ENCODE measurements around the gene MACROH2A1. TPM values are rescaled to one million over a fixed set of nuclear protein-coding genes. Genes with fewer than 3 reads are reported as not detected.

The MACROH2A1 gene
- total RNA-seq, 4 donors from 2014 or later: 278 to 355 (median 319) TPM

DNA sequence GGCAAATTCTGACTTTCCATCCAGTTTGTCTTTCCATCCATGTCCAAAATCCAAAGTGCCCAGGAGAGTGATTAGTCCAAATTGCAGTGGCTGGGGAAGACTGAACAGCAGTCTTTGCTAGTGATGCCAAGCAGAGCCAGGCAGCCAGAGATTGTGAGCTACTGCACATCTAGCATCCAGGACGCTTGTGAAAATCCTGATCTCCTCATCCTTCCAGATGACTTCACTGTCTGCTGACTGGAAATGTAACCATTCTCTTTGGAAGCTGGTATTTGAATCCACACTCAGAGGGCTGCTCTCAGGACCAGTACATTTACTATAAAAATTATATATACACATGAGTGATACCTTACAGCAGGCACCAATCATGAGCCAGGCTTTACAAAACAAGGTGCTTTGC, 49.6 kb downstream of the MACROH2A1 start:
- H3K27ac ChIP-seq: no peak overlapping the region
- H3K27me3 ChIP-seq: no peaks in the 10 kb centered on the region
- 91 to 100% methylated on average over 1 of the region's 1 CpG for WGBS, 2 donors
- TF ChIP-seq POLR2A (IDR thresholded peaks at IDR 0.05) (no peak), CTCF (IDR thresholded peaks at IDR 0.05) (no peak)
- intact Hi-C loops (cut with DNase I): no loop called here
- DNase-seq: no peak
- no peaks in the 10 kb centered on the region for H3K9me3 ChIP-seq
- peaks cover 0 to 41% (median 7%) of the 10 kb centered on the region in 3 donors for H3K4me1 ChIP-seq
- H3K4me3 ChIP-seq: no peak overlapping the region
- peaks cover 3 to 94% (median 20%) of the 10 kb centered on the region in 3 donors for H3K36me3 ChIP-seq

DNA sequence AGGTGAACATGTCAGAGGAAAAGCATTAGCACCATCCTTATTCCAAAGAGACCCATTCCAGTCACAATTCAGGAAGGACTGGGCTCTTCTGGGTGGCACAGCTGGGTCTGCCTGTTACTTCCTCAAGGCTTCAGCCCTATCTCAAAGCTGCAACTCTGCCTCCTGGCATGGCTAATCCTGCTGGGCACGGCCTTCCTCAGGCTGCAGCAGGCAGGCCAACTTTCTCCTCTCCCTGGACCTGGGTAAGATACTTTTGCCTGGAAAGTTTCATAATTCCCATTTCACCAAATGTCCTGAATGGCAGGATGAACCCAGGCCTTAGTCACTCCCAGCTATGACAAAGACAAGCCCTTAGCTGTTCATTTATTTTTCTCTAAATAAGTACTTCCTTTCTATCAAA, 50.1 kb downstream of the MACROH2A1 start:
- H3K27me3 ChIP-seq: no peaks in the 10 kb centered on the region
- peaks cover 3 to 94% (median 22%) of the 10 kb centered on the region in 3 donors for H3K36me3 ChIP-seq
- intact Hi-C loops (cut with DNase I): no loop called here
- no peak for TF ChIP-seq CTCF (IDR thresholded peaks at IDR 0.05)
- no peak for TF ChIP-seq POLR2A (IDR thresholded peaks at IDR 0.05)
- H3K9me3 ChIP-seq: no peaks in the 10 kb centered on the region
- DNase-seq: no peak
- peaks cover 0 to 36% (median 1%) of the 10 kb centered on the region in 3 donors for H3K4me1 ChIP-seq
- no peak overlapping the region for H3K4me3 ChIP-seq
- WGBS, 2 donors: 0 to 55% methylated on average over 1 of the region's 1 CpG
- H3K27ac ChIP-seq: no peak overlapping the region

GRCh38 chr5:135347392-135347791, 51.6 kb downstream of the MACROH2A1 start:
- no peak for DNase-seq
- Histone ChIP-seq H3K9me3 (no peaks in the 10 kb centered on the region), H3K27ac (peak overlapping the region in 1 of 4 donors; percentile 14), H3K4me3 (no peak overlapping the region), H3K36me3 (peaks cover 16 to 94% (median 23%) of the 10 kb centered on the region in 3 donors), H3K4me1 (peaks cover 0 to 24% (median 0%) of the 10 kb centered on the region in 3 donors), H3K27me3 (no peaks in the 10 kb centered on the region)
- 96 to 100% methylated on average over 3 of the region's 4 CpGs for WGBS, 2 donors
- intact Hi-C loops (cut with DNase I): no loop called here
- no peak for TF ChIP-seq POLR2A (IDR thresholded peaks at IDR 0.05)
- TF ChIP-seq CTCF (IDR thresholded peaks at IDR 0.05): no peak

GRCh38 chr5:135345956-135346731, 52.9 kb downstream of the MACROH2A1 start:
- H3K36me3 ChIP-seq: peaks cover 26 to 97% (median 35%) of the 10 kb centered on the region in 3 donors
- no peaks in the 10 kb centered on the region for H3K27me3 ChIP-seq
- TF ChIP-seq CTCF (IDR thresholded peaks at IDR 0.05) (no peak), POLR2A (IDR thresholded peaks at IDR 0.05) (no peak)
- H3K27ac ChIP-seq: peak overlapping the region in 3 of 4 donors; percentile 5 to 25 (median 19)
- no peak for DNase-seq
- H3K4me1 ChIP-seq: peaks cover 0 to 24% (median 0%) of the 10 kb centered on the region in 3 donors
- H3K9me3 ChIP-seq: no peaks in the 10 kb centered on the region
- WGBS, 2 donors: 69 to 71% methylated on average over 4 to 5 of the region's 5 CpGs
- intact Hi-C loops (cut with DNase I): no loop called here
- no peak overlapping the region for H3K4me3 ChIP-seq

- Histone ChIP-seq H3K27me3 (no peaks in the 10 kb centered on the region), H3K9me3 (no peaks in the 10 kb centered on the region), H3K27ac (no peak overlapping the region), H3K36me3 (peaks cover 39 to 97% (median 43%) of the 10 kb centered on the region in 3 donors), H3K4me3 (no peak overlapping the region), H3K4me1 (peaks cover 0 to 23% (median 0%) of the 10 kb centered on the region in 3 donors)
- TF ChIP-seq CTCF (IDR thresholded peaks at IDR 0.05) (no peak), POLR2A (IDR thresholded peaks at IDR 0.05) (no peak)
- WGBS, 2 donors: 83 to 93% methylated on average over 3 of the region's 3 CpGs
- intact Hi-C loops (cut with DNase I): no loop called here
- no peak for DNase-seq
Measured at GRCh38 chr5:135344349-135344748, 54.7 kb downstream of the MACROH2A1 start.
